ENCODE data around the gene DIAPH3.
"Not testable (repeated sequence)": the region's sequence is repeated elsewhere in the genome, so short reads cannot be mapped to it uniquely, and the experiment has no call there.

The DIAPH3 gene

GRCh38 chr13:60093425-60094019, 70.2 kb downstream of the DIAPH3 start:
- DNase-seq (ENCODE audit: low spot score), result no peak

GRCh38 chr13:60091573-60091972, 72.2 kb downstream of the DIAPH3 start:
- no peak for DNase-seq (ENCODE audit: low spot score)

GRCh38 chr13:60090574-60090973, 73.2 kb downstream of the DIAPH3 start:
- DNase-seq (ENCODE audit: low spot score), result peak; percentile 41

GRCh38 chr13:60083780-60084179, 79.9 kb downstream of the DIAPH3 start:
- not testable (repeated sequence) for DNase-seq (ENCODE audit: low spot score)

- no peak for DNase-seq (ENCODE audit: low spot score)
Measured at GRCh38 chr13:60080850-60081249, 82.9 kb downstream of the DIAPH3 start.

- DNase-seq (ENCODE audit: low spot score), result no peak
Measured at GRCh38 chr13:60078226-60078625, 85.5 kb downstream of the DIAPH3 start.

- DNase-seq (ENCODE audit: low spot score), result no peak
Measured at GRCh38 chr13:60075850-60076249, 87.9 kb downstream of the DIAPH3 start.

- DNase-seq (ENCODE audit: low spot score), result no peak
Measured at GRCh38 chr13:60074397-60074796, 89.3 kb downstream of the DIAPH3 start.

GRCh38 chr13:60066226-60066625, 97.5 kb downstream of the DIAPH3 start:
- DNase-seq (ENCODE audit: low spot score), result no peak

- no peak for DNase-seq (ENCODE audit: low spot score)
Measured at GRCh38 chr13:60062502-60062901, 101.2 kb downstream of the DIAPH3 start.

- DNase-seq (ENCODE audit: low spot score), result no peak
Measured at GRCh38 chr13:60061737-60062136, 102.0 kb downstream of the DIAPH3 start.

- no peak for DNase-seq (ENCODE audit: low spot score)
Measured at GRCh38 chr13:60051754-60052285, 111.9 kb downstream of the DIAPH3 start.

- DNase-seq (ENCODE audit: low spot score), result not testable (repeated sequence)
Measured at GRCh38 chr13:60048353-60048752, 115.4 kb downstream of the DIAPH3 start.

GRCh38 chr13:60047918-60048317, 115.8 kb downstream of the DIAPH3 start:
- DNase-seq (ENCODE audit: low spot score), result no peak

- no peak for DNase-seq (ENCODE audit: low spot score)
Measured at GRCh38 chr13:60044321-60044720, 119.4 kb downstream of the DIAPH3 start.

GRCh38 chr13:60043262-60043661, 120.5 kb downstream of the DIAPH3 start:
- peak; percentile 11 for DNase-seq (ENCODE audit: low spot score)

GRCh38 chr13:60040668-60041067, 123.1 kb downstream of the DIAPH3 start:
- DNase-seq (ENCODE audit: low spot score), result not testable (repeated sequence)

GRCh38 chr13:60035874-60036273, 127.9 kb downstream of the DIAPH3 start:
- DNase-seq (ENCODE audit: low spot score), result no peak

- no peak for DNase-seq (ENCODE audit: low spot score)
Measured at GRCh38 chr13:60032851-60033250, 130.9 kb downstream of the DIAPH3 start.

GRCh38 chr13:60028021-60028420, 135.7 kb downstream of the DIAPH3 start:
- DNase-seq (ENCODE audit: low spot score), result no peak

GRCh38 chr13:60026286-60026685, 137.4 kb downstream of the DIAPH3 start:
- DNase-seq (ENCODE audit: low spot score), result no peak

- no peak for DNase-seq (ENCODE audit: low spot score)
Measured at GRCh38 chr13:60020288-60020687, 143.4 kb downstream of the DIAPH3 start.

GRCh38 chr13:60019119-60019993, 144.4 kb downstream of the DIAPH3 start:
- DNase-seq (ENCODE audit: low spot score), result no peak

All from AG08395 (cell line).